Liver (tissue), 3 donors: ENCODE measurements around the gene BANP.

Experiments
- CTCF ChIP-seq: fragments of 150-350 bp; IDR thresholded peaks from 2 replicates; pipeline ENCODE4 v1.5.1; 2017; ENCODE audit warnings: improper control_type of control experiment, low read depth, low read length; ENCODE audit not compliant: missing input control
- HNF4G ChIP-seq: IDR thresholded peaks from 2 replicates; pipeline ENCODE4 v1.6.1; 2016; ENCODE audit warnings: antibody characterized with exemption
- RAD21 ChIP-seq, 2 donors: IDR thresholded peaks; 2 replicates each; pipeline ENCODE4 v1.6.1; 2016; ENCODE audit warnings: antibody characterized with exemption in 2 of 2, mild to moderate bottlenecking in 2 of 2
- REST ChIP-seq: IDR thresholded peaks from 2 replicates; pipeline ENCODE4 v1.6.1; 2016; ENCODE audit warnings: antibody characterized with exemption, mild to moderate bottlenecking
- donor health status: healthy.
- donor health status: healthy.

DNA sequence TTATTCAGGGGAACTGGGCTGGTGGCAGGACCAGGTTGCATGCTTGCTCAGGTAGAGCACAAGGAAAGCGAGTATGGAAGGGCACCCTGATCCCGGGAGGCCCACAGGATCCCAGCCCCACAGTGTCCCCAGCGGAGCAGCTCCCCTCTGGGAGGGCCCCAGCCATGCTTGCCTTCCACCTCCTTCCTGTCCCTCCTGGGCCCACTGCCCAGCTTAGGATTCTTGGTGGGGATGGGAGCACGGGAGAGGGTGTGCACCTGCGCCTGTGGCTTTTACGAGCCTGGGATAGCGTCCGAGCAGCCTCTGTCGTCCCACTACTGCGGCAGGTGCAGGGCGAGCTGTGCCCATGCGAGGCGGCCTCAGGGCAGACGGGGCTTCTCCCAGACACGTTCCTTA lies 114.5 kb downstream of the BANP start:
- TF ChIP-seq CTCF (no peak), REST (no peak), RAD21 (IDR thresholded peaks at IDR 0.05) (no peak), HNF4G (no peak)
